GM18508 (cell line): ENCODE results near the gene FANCG.
A peak's percentile ranks its signal among the peaks of the same experiment; 100 is the strongest.

Experiments
- ATAC-seq: cut with Tn5 transposase; IDR thresholded peaks from one replicate; pipeline ENCODE4 v1.9.1; 2021; ENCODE audit warnings: moderate number of reproducible peaks; ENCODE audit not compliant: insufficient read depth, unreplicated experiment

The FANCG gene

GRCh38 chr9:35079426-35080341 is at the start of gene FANCG:
FANCG (minus strand) TSS chr9:35079942; CDS start chr9:35079524, 418 bp downstream.
- peak; percentile 45 for ATAC-seq

- peak; percentile 39 for ATAC-seq
These were observed 37.3 kb upstream of the FANCG start for GRCh38 chr9:35116898-35117551.

GRCh38 chr9:35116539-35116897 is 36.8 kb upstream of the FANCG start:
- ATAC-seq: no peak

- ATAC-seq: peak; percentile 31
These were observed 36.2 kb upstream of the FANCG start, which contains the start of gene ATOSB for GRCh38 chr9:35115680-35116538. ATOSB (minus strand) TSS chr9:35115862; CDS start chr9:35108274, 7,588 bp downstream.

GRCh38 chr9:35114840-35115628 is 35.3 kb upstream of the FANCG start:
- no peak for ATAC-seq

- no peak for ATAC-seq
These were observed 34.5 kb upstream of the FANCG start for GRCh38 chr9:35114113-35114839.

- no peak for ATAC-seq
These were observed 32.7 kb upstream of the FANCG start for GRCh38 chr9:35112257-35113020.

- ATAC-seq: peak; percentile 53
These were observed 31.5 kb upstream of the FANCG start for GRCh38 chr9:35111001-35111933.

GRCh38 chr9:35110327-35110761 is 30.6 kb upstream of the FANCG start:
- no peak for ATAC-seq

GRCh38 chr9:35108946-35109575 is 29.3 kb upstream of the FANCG start:
- no peak for ATAC-seq

- no peak for ATAC-seq
These were observed 28.7 kb upstream of the FANCG start for GRCh38 chr9:35108461-35108860.

- ATAC-seq: no peak
These were observed 27.9 kb upstream of the FANCG start for GRCh38 chr9:35107297-35108290.

- ATAC-seq: no peak
These were observed 26.6 kb upstream of the FANCG start for GRCh38 chr9:35106343-35106730.

- no peak for ATAC-seq
These were observed 26.0 kb upstream of the FANCG start for GRCh38 chr9:35105571-35106342.

- ATAC-seq: no peak
These were observed 25.4 kb upstream of the FANCG start for GRCh38 chr9:35105126-35105525.
